ENCODE results near the gene DGKI. TPM values are rescaled to one million over a fixed set of nuclear protein-coding genes. Genes with fewer than 3 reads are reported as not detected.

Gene DGKI
- total and polyA plus RNA-seq, 8 donors: under 0.01 to 5.1 (median 0.20) TPM; not detected in 3

GRCh38 chr7:137798073-137798763, 48.6 kb downstream of the DGKI start:
- Histone ChIP-seq H3K4me1 (no peaks in the 10 kb centered on the region), H3K36me3 (no peaks in the 10 kb centered on the region), H3K27ac (no peak overlapping the region), H3K27me3 (no peaks in the 10 kb centered on the region), H3K9me3 (peaks cover 0 to 14% (median 0%) of the 10 kb centered on the region in 4 donors), H3K4me3 (no peak overlapping the region)
- intact Hi-C loops (cut with DNase I; ENCODE audit: low total_unique reads): no loop called here
- 77 to 83% (median 79%) methylated on average over 4 of the region's 4 CpGs for WGBS, 5 donors
- TF ChIP-seq CTCF (IDR thresholded peaks at IDR 0.05): no peak
- TF ChIP-seq EP300 (IDR thresholded peaks at IDR 0.05): no peak
- TF ChIP-seq POLR2AphosphoS5 (IDR thresholded peaks at IDR 0.05): no peak
- TF ChIP-seq POLR2A (IDR thresholded peaks at IDR 0.05): no peak
- DNase-seq: no peak

GRCh38 chr7:137795211-137795610, 51.6 kb downstream of the DGKI start:
- Histone ChIP-seq H3K4me1 (no peaks in the 10 kb centered on the region), H3K27me3 (no peaks in the 10 kb centered on the region), H3K36me3 (no peaks in the 10 kb centered on the region), H3K9me3 (peaks cover 0 to 14% (median 0%) of the 10 kb centered on the region in 4 donors), H3K27ac (no peak overlapping the region), H3K4me3 (no peak overlapping the region)
- no peak for DNase-seq
- TF ChIP-seq CTCF (IDR thresholded peaks at IDR 0.05) (no peak), EP300 (IDR thresholded peaks at IDR 0.05) (no peak), POLR2A (IDR thresholded peaks at IDR 0.05) (no peak), POLR2AphosphoS5 (IDR thresholded peaks at IDR 0.05) (no peak)
- intact Hi-C loops (cut with DNase I; ENCODE audit: low total_unique reads): no loop called here
- 82 to 89% (median 85%) methylated on average over 4 of the region's 4 CpGs for WGBS, 5 donors

GRCh38 chr7:137791930-137792329, 54.8 kb downstream of the DGKI start:
- intact Hi-C loops (cut with DNase I; ENCODE audit: low total_unique reads): no loop called here
- Histone ChIP-seq H3K27ac (no peak overlapping the region), H3K9me3 (peaks cover 0 to 13% (median 3%) of the 10 kb centered on the region in 4 donors), H3K4me3 (no peak overlapping the region), H3K27me3 (no peaks in the 10 kb centered on the region), H3K36me3 (no peaks in the 10 kb centered on the region), H3K4me1 (no peaks in the 10 kb centered on the region)
- WGBS, 5 donors: 52 to 73% (median 56%) methylated on average over 2 of the region's 2 CpGs
- DNase-seq: no peak
- TF ChIP-seq EP300 (IDR thresholded peaks at IDR 0.05): no peak
- TF ChIP-seq POLR2A (IDR thresholded peaks at IDR 0.05): no peak
- TF ChIP-seq CTCF (IDR thresholded peaks at IDR 0.05): no peak
- TF ChIP-seq POLR2AphosphoS5 (IDR thresholded peaks at IDR 0.05): no peak

GRCh38 chr7:137790828-137791227, 55.9 kb downstream of the DGKI start:
- H3K27ac ChIP-seq: no peak overlapping the region
- no peak overlapping the region for H3K4me3 ChIP-seq
- no peaks in the 10 kb centered on the region for H3K27me3 ChIP-seq
- DNase-seq: no peak
- H3K9me3 ChIP-seq: peaks cover 0 to 7% (median 3%) of the 10 kb centered on the region in 4 donors
- H3K36me3 ChIP-seq: no peaks in the 10 kb centered on the region
- H3K4me1 ChIP-seq: no peaks in the 10 kb centered on the region
- TF ChIP-seq POLR2A (IDR thresholded peaks at IDR 0.05) (no peak), EP300 (IDR thresholded peaks at IDR 0.05) (no peak), CTCF (IDR thresholded peaks at IDR 0.05) (no peak), POLR2AphosphoS5 (IDR thresholded peaks at IDR 0.05) (no peak)
- intact Hi-C loops (cut with DNase I; ENCODE audit: low total_unique reads): no loop called here

Data from stomach (tissue), 9 donors.